CD4-positive, alpha-beta T cell treated with Interleukin-17A for 1 hour (primary cell): ENCODE data around the gene MAD2L1.
A peak's percentile ranks its signal among the peaks of the same experiment; 100 is the strongest.

Experiments used
- DNase-seq: peaks from one replicate; pipeline ENCODE4 v3.0.0-alpha.2; 2020

Gene MAD2L1

GRCh38 chr4:120056246-120056645, 10.4 kb downstream of the MAD2L1 start:
- no peak for DNase-seq

GRCh38 chr4:120055795-120056194, 10.9 kb downstream of the MAD2L1 start:
- DNase-seq = no peak

- DNase-seq = no peak
These were observed 11.5 kb downstream of the MAD2L1 start for GRCh38 chr4:120055162-120055561.

- DNase-seq = no peak
These were observed 12.7 kb downstream of the MAD2L1 start for GRCh38 chr4:120053911-120054310.

- DNase-seq = no peak
These were observed 13.8 kb downstream of the MAD2L1 start for GRCh38 chr4:120052856-120053255.

- no peak for DNase-seq
These were observed 15.4 kb downstream of the MAD2L1 start for GRCh38 chr4:120051253-120051652.

- DNase-seq = peak; percentile 79
These were observed 16.7 kb downstream of the MAD2L1 start for GRCh38 chr4:120049732-120050494.

- DNase-seq = no peak
These were observed 22.8 kb downstream of the MAD2L1 start for GRCh38 chr4:120043828-120044227.

GRCh38 chr4:120037411-120037810, 29.2 kb downstream of the MAD2L1 start:
- no peak for DNase-seq

GRCh38 chr4:120034913-120035312, 31.7 kb downstream of the MAD2L1 start:
- no peak for DNase-seq

- no peak for DNase-seq
These were observed 39.8 kb downstream of the MAD2L1 start for GRCh38 chr4:120026853-120027252.

GRCh38 chr4:120025516-120025915, 41.1 kb downstream of the MAD2L1 start:
- DNase-seq = no peak

- DNase-seq = no peak
These were observed 47.9 kb downstream of the MAD2L1 start for GRCh38 chr4:120018786-120019185.

- no peak for DNase-seq
These were observed 48.5 kb downstream of the MAD2L1 start for GRCh38 chr4:120017939-120018692.

GRCh38 chr4:120011725-120012124, 54.9 kb downstream of the MAD2L1 start:
- DNase-seq = no peak

- DNase-seq = no peak
These were observed 56.0 kb downstream of the MAD2L1 start for GRCh38 chr4:120010646-120011045.

- DNase-seq = no peak
These were observed 56.9 kb downstream of the MAD2L1 start for GRCh38 chr4:120009731-120010130.

- DNase-seq = no peak
These were observed 57.7 kb downstream of the MAD2L1 start for GRCh38 chr4:120008957-120009356.

GRCh38 chr4:120007896-120008436, 58.7 kb downstream of the MAD2L1 start:
- DNase-seq = no peak

- DNase-seq = no peak
These were observed 59.3 kb downstream of the MAD2L1 start for GRCh38 chr4:120007191-120007871.
